Suprapubic skin (tissue), 4 donors: ENCODE measurements around the gene PDE4B.

ENCODE experiments used
- EP300 ChIP-seq: sonication (generic); formaldehyde crosslinking; IDR thresholded peaks from one replicate; pipeline ENCODE4 v1.6.1; 2017; ENCODE audit warnings: antibody characterized with exemption
- POLR2A ChIP-seq, 2 donors: fragments of 450-650 bp; IDR thresholded peaks; one replicate each; pipeline ENCODE4 v1.6.1; 2017; ENCODE audit warnings: antibody characterized with exemption in 2 of 2, mild to moderate bottlenecking in 2 of 2, moderate library complexity in 2 of 2
- POLR2AphosphoS5 ChIP-seq, 3 donors: sonication (generic); formaldehyde crosslinking; IDR thresholded peaks; one replicate each; pipeline ENCODE4 v1.6.1; 2017; ENCODE audit warnings: antibody characterized with exemption in 3 of 3
- TF ChIP-seq, protein P1 (sequence below), 2 donors: fragments of 200-600 bp in 1 of 2; fragments of 450-650 bp in 1 of 2; sonication (generic) in 1 of 2; IDR thresholded peaks; one replicate each; pipeline ENCODE4 v1.5.1; 2016 to 2019; ENCODE audit warnings: antibody characterized with exemption in 2 of 2, mild to moderate bottlenecking in 1 of 2, moderate library complexity in 1 of 2

DNA sequence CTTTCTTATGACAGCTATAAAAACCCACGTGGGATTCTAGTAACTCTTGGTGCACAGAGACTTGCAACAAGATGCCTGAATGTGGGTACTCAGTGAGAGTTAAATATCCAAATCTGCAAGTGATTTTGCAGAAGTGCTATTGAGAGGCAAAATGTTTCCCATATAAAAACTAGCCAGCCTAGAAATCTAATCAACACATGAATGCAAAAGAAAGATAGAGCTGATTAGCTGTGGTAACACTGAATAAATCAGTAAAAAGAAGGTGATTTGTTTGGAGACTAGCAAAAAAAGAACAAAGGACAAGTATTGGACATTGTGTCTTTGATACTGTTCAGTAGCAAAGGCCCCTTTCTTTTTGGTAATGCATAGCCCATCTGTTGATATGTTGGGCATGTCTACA is 527.5 kb downstream of the PDE4B start:
- TF ChIP-seq, protein P1, sequence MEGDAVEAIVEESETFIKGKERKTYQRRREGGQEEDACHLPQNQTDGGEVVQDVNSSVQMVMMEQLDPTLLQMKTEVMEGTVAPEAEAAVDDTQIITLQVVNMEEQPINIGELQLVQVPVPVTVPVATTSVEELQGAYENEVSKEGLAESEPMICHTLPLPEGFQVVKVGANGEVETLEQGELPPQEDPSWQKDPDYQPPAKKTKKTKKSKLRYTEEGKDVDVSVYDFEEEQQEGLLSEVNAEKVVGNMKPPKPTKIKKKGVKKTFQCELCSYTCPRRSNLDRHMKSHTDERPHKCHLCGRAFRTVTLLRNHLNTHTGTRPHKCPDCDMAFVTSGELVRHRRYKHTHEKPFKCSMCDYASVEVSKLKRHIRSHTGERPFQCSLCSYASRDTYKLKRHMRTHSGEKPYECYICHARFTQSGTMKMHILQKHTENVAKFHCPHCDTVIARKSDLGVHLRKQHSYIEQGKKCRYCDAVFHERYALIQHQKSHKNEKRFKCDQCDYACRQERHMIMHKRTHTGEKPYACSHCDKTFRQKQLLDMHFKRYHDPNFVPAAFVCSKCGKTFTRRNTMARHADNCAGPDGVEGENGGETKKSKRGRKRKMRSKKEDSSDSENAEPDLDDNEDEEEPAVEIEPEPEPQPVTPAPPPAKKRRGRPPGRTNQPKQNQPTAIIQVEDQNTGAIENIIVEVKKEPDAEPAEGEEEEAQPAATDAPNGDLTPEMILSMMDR (IDR thresholded peaks at IDR 0.05), result no peak
- TF ChIP-seq POLR2AphosphoS5 (IDR thresholded peaks at IDR 0.05), result no peak
- no peak for TF ChIP-seq POLR2A (IDR thresholded peaks at IDR 0.05)
- TF ChIP-seq EP300, result no peak
